ENCODE data around the gene NUBP2. TPM values are rescaled to one million over a fixed set of nuclear protein-coding genes. Genes with fewer than 3 reads are reported as not detected.

NUBP2 gene
- total RNA-seq, 1 experiment from 2014 or later = 91.8 TPM

DNA sequence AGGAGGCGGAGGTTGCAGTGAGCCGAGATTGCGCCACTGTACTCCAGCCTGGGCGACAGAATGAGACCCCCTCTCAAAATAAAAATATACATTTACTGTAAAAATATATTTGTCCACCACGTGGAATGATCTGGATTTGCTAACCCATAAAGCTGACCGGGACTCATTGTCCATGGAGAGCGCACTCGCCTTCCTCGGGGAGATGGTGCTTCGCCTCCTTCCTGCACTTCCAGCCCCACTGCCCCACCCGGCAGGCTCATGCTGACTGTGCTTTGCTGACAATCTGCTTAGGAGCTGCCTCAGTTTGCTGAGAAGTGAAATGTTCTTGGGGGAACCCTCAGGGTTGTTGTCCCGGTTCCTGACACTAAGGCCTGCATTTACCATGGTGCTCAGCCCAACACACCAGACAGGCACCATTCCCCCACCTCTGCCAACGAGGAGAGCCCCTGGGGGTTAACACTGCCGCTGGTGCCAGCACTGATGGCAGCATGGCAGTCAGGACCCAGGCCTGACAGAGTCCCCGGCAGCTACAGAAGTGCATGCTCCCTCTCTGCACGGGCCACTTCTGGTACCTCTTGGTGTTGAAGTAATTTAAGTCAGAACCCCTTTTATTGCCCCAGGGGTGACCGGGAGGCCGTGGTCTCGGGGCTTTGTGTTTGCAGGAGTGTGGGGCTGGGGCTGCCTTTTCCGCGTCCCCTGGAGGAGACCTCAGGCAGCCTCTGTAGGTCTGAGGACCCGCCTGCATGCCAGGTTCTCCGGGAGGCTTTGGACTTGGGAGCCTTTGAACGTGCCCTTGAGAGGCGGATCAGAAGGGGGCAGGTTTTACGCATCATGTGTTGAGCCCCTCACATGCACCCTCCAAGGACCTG lies 2.5 kb downstream of the NUBP2 start:
- CTCF ChIA-PET = interaction anchor here (0.7 kb wide), 1 partner anchor 10 kb away, joined by 3 read pairs; no protein-coding TSS in a partner anchor
- H3K27me3 Mint-ChIP-seq (ENCODE audit: unreplicated experiment) = no peaks in the 10 kb centered on the region
- H3K9me3 Mint-ChIP-seq (ENCODE audit: low read depth, unreplicated experiment) = no peaks in the 10 kb centered on the region
- H3K4me3 Mint-ChIP-seq (ENCODE audit: low read depth, unreplicated experiment) = peak overlapping the region; percentile 12
- intact Hi-C loops (cut with micrococcal nuclease; ENCODE audit: unreplicated experiment) = no loop called here
- H3K36me3 Mint-ChIP-seq (ENCODE audit: insufficient read depth, unreplicated experiment) = peaks cover 74% of the 10 kb centered on the region
- peaks cover 13% of the 10 kb centered on the region for H3K4me1 Mint-ChIP-seq (ENCODE audit: low read depth, unreplicated experiment)
- no peak for DNase-seq
- TF ChIP-seq, protein P1, sequence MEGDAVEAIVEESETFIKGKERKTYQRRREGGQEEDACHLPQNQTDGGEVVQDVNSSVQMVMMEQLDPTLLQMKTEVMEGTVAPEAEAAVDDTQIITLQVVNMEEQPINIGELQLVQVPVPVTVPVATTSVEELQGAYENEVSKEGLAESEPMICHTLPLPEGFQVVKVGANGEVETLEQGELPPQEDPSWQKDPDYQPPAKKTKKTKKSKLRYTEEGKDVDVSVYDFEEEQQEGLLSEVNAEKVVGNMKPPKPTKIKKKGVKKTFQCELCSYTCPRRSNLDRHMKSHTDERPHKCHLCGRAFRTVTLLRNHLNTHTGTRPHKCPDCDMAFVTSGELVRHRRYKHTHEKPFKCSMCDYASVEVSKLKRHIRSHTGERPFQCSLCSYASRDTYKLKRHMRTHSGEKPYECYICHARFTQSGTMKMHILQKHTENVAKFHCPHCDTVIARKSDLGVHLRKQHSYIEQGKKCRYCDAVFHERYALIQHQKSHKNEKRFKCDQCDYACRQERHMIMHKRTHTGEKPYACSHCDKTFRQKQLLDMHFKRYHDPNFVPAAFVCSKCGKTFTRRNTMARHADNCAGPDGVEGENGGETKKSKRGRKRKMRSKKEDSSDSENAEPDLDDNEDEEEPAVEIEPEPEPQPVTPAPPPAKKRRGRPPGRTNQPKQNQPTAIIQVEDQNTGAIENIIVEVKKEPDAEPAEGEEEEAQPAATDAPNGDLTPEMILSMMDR (IDR thresholded peaks at IDR 0.05; ENCODE audit: unreplicated experiment) = no peak
- no peak overlapping the region for H3K27ac Mint-ChIP-seq (ENCODE audit: unreplicated experiment)
- no TSS peak for BruUV-seq (replicated peaks)

DNA sequence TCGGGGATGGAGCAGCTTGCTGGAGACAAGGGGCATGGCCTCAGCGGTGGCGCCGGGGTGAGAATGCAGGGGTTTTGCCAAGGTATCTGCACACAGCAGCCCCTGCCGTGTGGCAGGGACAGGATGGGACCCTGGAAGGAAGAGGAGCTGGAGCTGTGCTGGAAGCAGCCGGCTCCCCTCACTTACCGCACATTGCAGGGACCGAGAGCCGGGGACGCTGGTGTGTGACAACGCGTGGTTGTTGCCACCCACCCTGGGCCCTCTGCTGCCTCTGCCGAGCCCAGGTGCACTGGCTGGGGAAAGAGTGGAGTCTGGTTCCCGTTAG lies 3.0 kb downstream of the NUBP2 start:
- no peak overlapping the region for H3K27ac Mint-ChIP-seq (ENCODE audit: unreplicated experiment)
- H3K36me3 Mint-ChIP-seq (ENCODE audit: insufficient read depth, unreplicated experiment) = peaks cover 74% of the 10 kb centered on the region
- no TSS peak for BruUV-seq (replicated peaks)
- H3K9me3 Mint-ChIP-seq (ENCODE audit: low read depth, unreplicated experiment) = no peaks in the 10 kb centered on the region
- H3K27me3 Mint-ChIP-seq (ENCODE audit: unreplicated experiment) = no peaks in the 10 kb centered on the region
- H3K4me3 Mint-ChIP-seq (ENCODE audit: low read depth, unreplicated experiment) = peak overlapping the region; percentile 12
- DNase-seq = no peak
- CTCF ChIA-PET = no interaction called here
- peaks cover 11% of the 10 kb centered on the region for H3K4me1 Mint-ChIP-seq (ENCODE audit: low read depth, unreplicated experiment)
- intact Hi-C loops (cut with micrococcal nuclease; ENCODE audit: unreplicated experiment) = no loop called here
- TF ChIP-seq, protein P1 (IDR thresholded peaks at IDR 0.05; ENCODE audit: unreplicated experiment) = no peak

DNA sequence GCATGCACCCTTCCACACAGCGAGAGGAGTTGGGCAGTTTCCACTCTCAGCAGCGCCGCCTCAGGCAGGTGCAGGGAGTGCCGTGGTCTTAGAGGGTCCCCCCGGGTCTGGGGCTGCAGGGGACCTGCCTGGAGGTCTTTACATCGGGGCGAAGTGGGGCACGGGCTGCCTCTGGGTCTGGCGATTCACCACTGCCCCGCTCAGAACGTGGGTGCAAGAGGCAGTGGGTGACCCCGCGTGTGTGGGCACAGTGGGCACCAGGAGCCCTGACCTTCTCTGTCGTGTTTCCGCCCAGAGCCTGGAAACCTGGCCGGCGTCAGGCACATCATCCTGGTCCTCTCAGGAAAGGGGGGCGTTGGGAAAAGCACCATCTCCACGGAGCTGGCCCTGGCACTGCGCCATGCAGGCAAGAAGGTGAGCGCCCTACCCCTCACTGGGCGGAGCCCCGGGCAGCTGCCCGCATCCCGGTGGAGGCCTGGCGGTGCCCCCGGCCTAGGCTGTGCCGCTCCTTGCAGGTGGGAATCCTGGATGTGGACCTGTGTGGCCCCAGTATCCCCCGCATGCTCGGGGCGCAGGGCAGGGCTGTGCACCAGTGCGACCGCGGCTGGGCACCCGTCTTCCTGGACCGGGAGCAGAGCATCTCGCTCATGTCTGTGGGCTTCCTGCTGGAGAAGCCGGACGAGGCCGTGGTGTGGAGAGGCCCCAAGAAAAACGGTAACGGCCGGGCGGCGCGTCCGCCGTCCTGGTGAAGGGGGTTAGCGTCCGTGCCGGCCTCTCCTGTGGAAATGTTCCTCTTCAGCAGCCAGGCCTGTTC lies 3.7 kb downstream of the NUBP2 start:
- Mint-ChIP-seq H3K36me3 (ENCODE audit: insufficient read depth, unreplicated experiment) (peaks cover 74% of the 10 kb centered on the region), H3K4me3 (ENCODE audit: low read depth, unreplicated experiment) (no peak overlapping the region), H3K27ac (ENCODE audit: unreplicated experiment) (no peak overlapping the region), H3K4me1 (ENCODE audit: low read depth, unreplicated experiment) (peaks cover 5% of the 10 kb centered on the region), H3K27me3 (ENCODE audit: unreplicated experiment) (no peaks in the 10 kb centered on the region), H3K9me3 (ENCODE audit: low read depth, unreplicated experiment) (no peaks in the 10 kb centered on the region)
- TF ChIP-seq, protein P1 (IDR thresholded peaks at IDR 0.05; ENCODE audit: unreplicated experiment) = no peak
- intact Hi-C loops (cut with micrococcal nuclease; ENCODE audit: unreplicated experiment) = no loop called here
- CTCF ChIA-PET = no interaction called here
- no TSS peak for BruUV-seq (replicated peaks)
- DNase-seq = no peak

DNA sequence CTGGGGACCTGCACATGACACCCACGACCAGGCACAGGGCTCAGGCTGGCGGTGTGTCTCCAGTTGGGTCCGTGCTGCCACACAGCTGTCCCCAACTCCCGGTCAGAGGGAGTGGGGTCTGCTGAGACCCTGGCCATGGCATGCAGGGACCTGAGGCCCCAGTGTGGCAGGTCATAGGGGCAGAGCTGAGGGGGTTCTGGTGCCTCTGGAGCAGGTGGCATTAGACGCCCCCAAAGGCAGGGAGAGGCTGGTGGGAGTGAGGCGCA lies 4.2 kb downstream of the NUBP2 start:
- no TSS peak for BruUV-seq (replicated peaks)
- Mint-ChIP-seq H3K9me3 (ENCODE audit: low read depth, unreplicated experiment) (no peaks in the 10 kb centered on the region), H3K36me3 (ENCODE audit: insufficient read depth, unreplicated experiment) (peaks cover 69% of the 10 kb centered on the region), H3K27ac (ENCODE audit: unreplicated experiment) (no peak overlapping the region), H3K4me1 (ENCODE audit: low read depth, unreplicated experiment) (no peaks in the 10 kb centered on the region), H3K27me3 (ENCODE audit: unreplicated experiment) (no peaks in the 10 kb centered on the region), H3K4me3 (ENCODE audit: low read depth, unreplicated experiment) (no peak overlapping the region)
- TF ChIP-seq, protein P1 (IDR thresholded peaks at IDR 0.05; ENCODE audit: unreplicated experiment) = no peak
- CTCF ChIA-PET = no interaction called here
- no peak for DNase-seq
- intact Hi-C loops (cut with micrococcal nuclease; ENCODE audit: unreplicated experiment) = no loop called here

Measured in Calu3 (cell line).